NCI-H128 (cell line): Measurements from ENCODE around the gene FASTKD1.

ENCODE experiments used
- DNase-seq: peaks from one replicate; lab custom pipeline; 2025; ENCODE audit not compliant: unreplicated experiment; lab: John Stamatoyannopoulos, UW

Gene FASTKD1

DNA sequence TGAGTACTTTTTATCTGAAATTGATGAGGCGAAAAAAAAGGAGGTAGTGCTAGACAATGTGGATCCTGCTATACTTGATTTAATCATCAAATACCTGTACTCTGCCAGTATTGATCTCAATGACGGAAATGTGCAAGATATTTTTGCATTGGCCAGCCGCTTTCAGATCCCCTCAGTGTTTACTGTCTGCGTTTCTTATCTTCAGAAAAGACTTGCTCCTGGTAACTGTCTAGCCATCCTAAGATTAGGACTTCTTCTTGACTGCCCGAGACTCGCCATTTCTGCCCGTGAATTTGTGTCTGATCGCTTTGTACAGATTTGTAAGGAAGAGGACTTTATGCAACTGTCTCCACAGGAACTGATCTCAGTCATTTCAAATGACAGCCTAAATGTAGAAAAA is 63.7 kb downstream of the FASTKD1 start:
- DNase-seq = no peak

- DNase-seq = no peak
Observed at GRCh38 chr2:169509298-169509885, 64.3 kb downstream of the FASTKD1 start, which contains the start of gene KLHL41. Gene KLHL41, plus strand, starts transcription at chr2:169509702. Its CDS starts 77 bp downstream, at chr2:169509779.

GRCh38 chr2:169507698-169508097 is 66.0 kb downstream of the FASTKD1 start:
- no peak for DNase-seq

DNA sequence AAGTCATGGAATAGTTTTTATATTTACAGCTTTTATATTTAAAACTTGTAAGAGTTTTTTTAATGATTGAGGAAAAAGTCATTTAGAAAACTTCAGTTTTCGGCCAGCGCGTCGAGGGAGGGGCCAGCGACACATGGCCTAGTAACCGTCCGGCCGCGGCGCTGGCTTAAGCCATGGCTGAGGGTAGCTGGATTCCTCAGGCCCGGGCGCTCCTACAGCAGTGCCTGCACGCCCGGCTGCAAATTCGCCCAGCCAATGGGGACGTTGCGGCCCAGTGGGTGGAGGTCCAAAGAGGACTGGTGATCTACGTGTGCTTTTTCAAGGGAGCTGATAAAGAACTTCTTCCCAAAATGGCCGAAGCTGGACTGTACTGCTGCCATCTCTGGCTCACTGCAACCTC is 69.0 kb downstream of the FASTKD1 start:
- DNase-seq = no peak

- no peak for DNase-seq
Observed at GRCh38 chr2:169495310-169495928, 78.2 kb downstream of the FASTKD1 start.

DNA sequence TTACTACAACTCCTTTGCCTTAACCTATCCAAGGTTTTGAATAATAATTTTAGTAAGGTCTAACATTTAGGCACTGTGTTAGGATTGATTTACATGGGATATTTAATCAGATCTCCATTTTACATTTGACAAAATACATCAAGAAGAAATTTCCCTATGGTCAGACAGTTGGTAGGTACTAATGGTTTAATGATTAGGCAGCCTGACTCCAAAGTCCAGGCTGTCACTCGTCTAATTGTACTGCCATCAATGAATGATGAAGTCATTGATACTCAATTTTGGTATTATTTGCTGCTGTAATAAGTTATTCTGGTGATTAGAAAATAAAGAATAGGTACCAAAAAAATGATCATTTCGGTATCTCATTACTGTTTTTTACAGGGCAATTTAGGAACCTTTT is 80.3 kb downstream of the FASTKD1 start:
- DNase-seq = no peak

DNA sequence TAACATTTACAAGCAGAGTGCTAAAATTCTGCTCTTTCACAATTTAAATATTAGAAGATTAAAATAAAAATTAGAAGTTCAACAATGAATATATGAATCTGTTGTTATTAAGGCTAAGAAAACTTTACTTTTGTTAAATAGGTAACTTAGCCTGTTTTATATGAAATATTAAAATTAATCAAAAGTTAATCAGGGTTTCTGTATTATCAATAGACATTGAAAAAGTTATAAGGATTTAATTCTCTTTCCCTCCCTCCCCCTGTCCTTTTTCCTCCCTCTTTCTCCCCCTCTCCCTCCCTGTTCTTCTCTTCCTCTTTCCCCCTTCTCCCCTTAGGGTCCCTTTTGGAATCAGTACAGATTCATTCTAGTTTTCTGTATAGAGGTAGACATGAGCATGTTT is 82.3 kb downstream of the FASTKD1 start:
- no peak for DNase-seq

DNA sequence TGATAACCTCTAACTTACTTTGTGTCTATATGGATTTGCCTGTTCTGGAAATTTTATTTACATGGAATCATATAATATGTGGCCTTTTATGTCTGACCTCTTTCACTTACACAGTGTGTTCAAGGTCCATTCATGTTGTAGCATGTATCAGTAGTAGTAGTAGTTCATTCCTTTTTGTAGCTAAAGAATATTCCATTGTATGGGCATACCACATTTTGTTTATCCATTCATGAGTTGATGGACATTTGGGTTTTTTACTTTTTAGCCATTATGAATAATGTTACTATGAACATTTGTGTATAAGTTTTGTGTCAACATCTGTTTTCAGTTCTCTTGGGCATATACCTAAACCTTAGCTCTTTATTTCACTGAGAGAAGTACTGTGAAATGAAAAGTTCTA is 82.8 kb downstream of the FASTKD1 start:
- no peak for DNase-seq

DNA sequence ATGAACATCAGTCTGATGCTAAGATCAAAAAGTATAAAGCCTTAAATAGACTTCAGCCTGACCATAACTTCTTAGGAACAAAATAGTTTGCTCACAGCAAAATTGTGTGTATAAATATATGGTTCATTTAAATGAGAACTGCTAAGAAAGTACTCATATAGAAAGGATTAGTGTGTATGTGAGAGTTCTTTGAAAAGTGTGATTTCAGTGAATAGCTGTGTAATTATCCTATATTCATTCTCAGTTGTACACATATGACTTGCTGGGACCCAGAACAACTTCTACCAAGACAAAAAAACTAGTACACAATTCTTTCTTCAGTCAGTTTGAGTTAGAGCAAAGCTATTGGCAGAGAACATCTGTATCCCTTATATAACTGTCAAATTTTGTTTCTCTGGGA is 87.2 kb downstream of the FASTKD1 start:
- DNase-seq = no peak

DNA sequence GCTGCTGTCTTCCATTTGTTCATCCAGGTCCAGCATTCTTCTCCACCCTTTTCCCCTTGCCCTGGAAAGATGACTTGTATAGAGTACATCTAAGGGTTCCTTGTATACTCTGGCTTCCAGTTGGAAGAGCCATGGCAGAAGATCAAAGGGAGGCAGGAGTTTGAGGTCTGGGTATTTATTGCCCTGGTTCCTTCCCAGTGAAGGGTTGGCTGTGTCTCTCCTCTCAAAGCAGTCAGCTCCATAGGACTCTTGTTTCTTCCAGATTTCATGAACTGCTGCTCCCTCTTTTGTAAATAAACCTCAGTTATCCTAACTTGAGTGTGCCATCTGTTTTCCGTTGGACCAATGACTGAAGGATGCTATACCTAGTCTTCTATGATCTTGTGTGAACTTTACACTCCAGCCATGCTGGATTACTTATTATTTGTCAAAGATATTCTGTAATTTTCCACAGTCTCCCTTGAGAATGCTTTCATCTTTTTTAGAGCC is 88.0 kb downstream of the FASTKD1 start:
- no peak for DNase-seq

DNA sequence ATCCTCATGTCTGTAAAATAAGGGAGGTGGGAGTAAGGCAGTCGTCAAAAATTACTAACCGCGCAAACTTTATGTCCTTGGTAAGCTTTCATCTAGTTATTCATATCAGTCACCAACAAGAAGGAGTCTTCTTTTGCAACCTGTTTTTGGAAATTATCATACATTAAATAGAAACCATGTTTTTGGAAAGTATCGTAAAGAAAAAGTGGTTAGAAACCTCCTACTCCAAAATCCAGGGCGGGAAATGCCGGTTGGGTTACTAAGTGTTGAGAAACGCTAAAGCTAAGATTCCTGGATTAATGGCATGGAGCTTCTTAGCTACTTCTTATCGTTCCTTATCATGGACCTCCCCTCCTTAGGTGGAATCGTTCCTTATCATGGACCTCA is 93.6 kb downstream of the FASTKD1 start:
- no peak for DNase-seq
